Measurements from ENCODE around the gene ARHGEF19.

ARHGEF19 gene

DNA sequence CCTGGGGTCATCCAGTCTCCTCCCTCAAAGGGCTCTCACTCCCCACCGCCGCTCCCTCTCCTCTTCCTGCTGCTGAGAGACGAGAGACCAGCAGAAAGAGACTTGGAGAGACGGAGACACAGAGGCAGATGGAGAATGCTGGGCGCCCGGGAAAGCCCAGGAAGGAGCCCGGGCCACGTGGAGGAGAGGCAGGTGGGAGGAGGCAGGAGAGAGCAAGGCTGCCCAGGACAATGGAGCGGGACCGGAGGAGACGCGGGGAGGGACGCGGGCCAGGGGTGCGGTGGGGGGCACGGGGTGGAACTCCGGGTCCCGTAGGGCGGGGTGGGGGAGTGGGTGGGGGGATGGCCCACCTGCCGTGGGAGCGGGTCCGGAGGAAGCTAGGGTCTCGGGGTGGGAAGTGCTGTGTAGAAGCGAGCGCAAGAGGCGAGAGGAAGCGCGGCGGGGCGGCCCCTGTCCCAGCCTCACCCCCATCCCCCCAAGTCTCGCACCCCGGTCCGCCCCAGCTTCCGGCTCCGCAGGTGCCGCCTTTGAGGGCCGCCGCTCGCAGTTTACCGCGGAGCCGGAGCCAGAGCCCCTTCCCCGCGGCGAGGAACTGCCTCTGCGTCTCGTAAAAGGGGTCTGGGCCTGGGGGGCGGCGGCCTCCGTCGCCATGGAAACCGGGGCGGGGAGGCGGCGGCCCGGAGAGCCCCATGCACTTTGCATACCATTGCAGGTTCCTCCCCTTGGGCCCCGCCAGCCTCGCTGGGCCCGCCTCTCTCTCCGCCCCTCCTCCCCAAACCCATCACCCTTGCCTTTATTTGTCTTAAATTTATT lies 44.9 kb downstream of the ARHGEF19 start:
- no peaks in the 10 kb centered on the region for H3K9me2 ChIP-seq (replicated peaks; ENCODE audit: control insufficient read depth, low read length)
- H3K27me3 ChIP-seq (ENCODE audit: control insufficient read depth, low read length) = peaks cover 3% of the 10 kb centered on the region; the same call in 1 of the 2 replicates
- peak overlapping the region; percentile 60 for H3K4me3 ChIP-seq (ENCODE audit: low read length)
- no peak for TF ChIP-seq EZH2phosphoT487 (IDR thresholded peaks at IDR 0.05; ENCODE audit: borderline replicate concordance, low read length)
- TF ChIP-seq, protein P1, sequence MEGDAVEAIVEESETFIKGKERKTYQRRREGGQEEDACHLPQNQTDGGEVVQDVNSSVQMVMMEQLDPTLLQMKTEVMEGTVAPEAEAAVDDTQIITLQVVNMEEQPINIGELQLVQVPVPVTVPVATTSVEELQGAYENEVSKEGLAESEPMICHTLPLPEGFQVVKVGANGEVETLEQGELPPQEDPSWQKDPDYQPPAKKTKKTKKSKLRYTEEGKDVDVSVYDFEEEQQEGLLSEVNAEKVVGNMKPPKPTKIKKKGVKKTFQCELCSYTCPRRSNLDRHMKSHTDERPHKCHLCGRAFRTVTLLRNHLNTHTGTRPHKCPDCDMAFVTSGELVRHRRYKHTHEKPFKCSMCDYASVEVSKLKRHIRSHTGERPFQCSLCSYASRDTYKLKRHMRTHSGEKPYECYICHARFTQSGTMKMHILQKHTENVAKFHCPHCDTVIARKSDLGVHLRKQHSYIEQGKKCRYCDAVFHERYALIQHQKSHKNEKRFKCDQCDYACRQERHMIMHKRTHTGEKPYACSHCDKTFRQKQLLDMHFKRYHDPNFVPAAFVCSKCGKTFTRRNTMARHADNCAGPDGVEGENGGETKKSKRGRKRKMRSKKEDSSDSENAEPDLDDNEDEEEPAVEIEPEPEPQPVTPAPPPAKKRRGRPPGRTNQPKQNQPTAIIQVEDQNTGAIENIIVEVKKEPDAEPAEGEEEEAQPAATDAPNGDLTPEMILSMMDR (IDR thresholded peaks at IDR 0.05; ENCODE audit: low read depth, low read length, poor library complexity, severe bottlenecking) = no peak
- no peak overlapping the region for H3K27ac ChIP-seq (ENCODE audit: low read depth, low read length)
- H3K4me2 ChIP-seq (ENCODE audit: low read length) = peak overlapping the region; percentile 55
- no peaks in the 10 kb centered on the region for H3F3A ChIP-seq (ENCODE audit: control insufficient read depth, insufficient read depth)
- H3K79me2 ChIP-seq (ENCODE audit: control insufficient read depth, low read length) = no peaks in the 10 kb centered on the region
- H3K9me3 ChIP-seq (ENCODE audit: control insufficient read depth, insufficient read depth, low read length) = no peaks in the 10 kb centered on the region
- H4K20me1 ChIP-seq (ENCODE audit: control insufficient read depth, insufficient read depth, low read depth, low read length) = no peaks in the 10 kb centered on the region
- peaks cover 14% of the 10 kb centered on the region for H3K4me1 ChIP-seq (ENCODE audit: control insufficient read depth, low read length)
- no peaks in the 10 kb centered on the region for H3K36me3 ChIP-seq (ENCODE audit: control insufficient read depth, low read length)

DNA sequence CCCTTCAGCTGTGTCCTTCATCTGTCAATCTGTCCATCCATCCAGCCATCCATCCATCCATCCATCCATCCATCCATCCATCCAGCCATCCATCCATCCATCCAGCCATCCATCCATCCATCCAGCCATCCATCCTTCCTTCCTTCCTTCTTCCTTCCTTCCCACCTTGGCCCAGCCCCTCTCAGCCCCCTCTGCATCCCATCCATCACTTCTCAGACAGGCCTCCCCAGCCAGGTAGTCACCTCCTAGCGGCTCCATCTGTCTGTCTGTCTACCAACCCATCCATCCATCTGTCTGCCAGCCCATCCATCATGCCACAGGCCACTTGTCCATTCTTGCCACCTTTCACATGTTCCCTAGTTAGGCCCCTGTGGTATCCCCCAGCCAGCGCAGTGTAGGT lies 46.3 kb downstream of the ARHGEF19 start:
- Histone ChIP-seq H3K27ac (ENCODE audit: low read depth, low read length) (no peak overlapping the region), H3K4me1 (ENCODE audit: control insufficient read depth, low read length) (peaks cover 17% of the 10 kb centered on the region), H3K4me2 (ENCODE audit: low read length) (no peak overlapping the region)

DNA sequence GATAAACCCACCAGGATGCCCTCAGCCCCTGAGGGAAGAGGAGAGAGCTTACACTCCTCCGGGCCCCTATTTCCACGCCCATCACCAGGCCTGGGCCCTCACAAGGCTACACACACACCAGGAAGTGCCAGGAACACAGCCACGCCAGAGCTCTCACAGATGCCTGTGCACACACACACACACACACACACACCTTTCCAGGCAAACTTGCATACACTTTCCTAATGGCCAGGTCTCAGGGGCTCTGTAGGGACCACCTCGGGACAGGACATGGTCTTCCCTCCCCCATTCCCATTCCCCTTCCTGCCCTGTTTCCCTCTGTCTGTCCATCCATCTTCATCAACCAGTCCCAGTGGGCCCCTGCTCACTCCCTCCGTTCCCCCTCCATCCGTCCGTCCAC lies 46.9 kb downstream of the ARHGEF19 start:
- H3K36me3 ChIP-seq (ENCODE audit: control insufficient read depth, low read length) = no peaks in the 10 kb centered on the region
- TF ChIP-seq EZH2phosphoT487 (IDR thresholded peaks at IDR 0.05; ENCODE audit: borderline replicate concordance, low read length) = no peak
- TF ChIP-seq, protein P1 (IDR thresholded peaks at IDR 0.05; ENCODE audit: low read depth, low read length, poor library complexity, severe bottlenecking) = no peak
- H3K4me1 ChIP-seq (ENCODE audit: control insufficient read depth, low read length) = peaks cover 17% of the 10 kb centered on the region
- H3K4me3 ChIP-seq (ENCODE audit: low read length) = no peak overlapping the region
- no peak overlapping the region for H3K27ac ChIP-seq (ENCODE audit: low read depth, low read length)
- H3K9me2 ChIP-seq (replicated peaks; ENCODE audit: control insufficient read depth, low read length) = no peaks in the 10 kb centered on the region
- no peaks in the 10 kb centered on the region for H3K9me3 ChIP-seq (ENCODE audit: control insufficient read depth, insufficient read depth, low read length)
- H3K4me2 ChIP-seq (ENCODE audit: low read length) = no peak overlapping the region
- no peaks in the 10 kb centered on the region for H4K20me1 ChIP-seq (ENCODE audit: control insufficient read depth, insufficient read depth, low read depth, low read length)
- peaks cover 10% of the 10 kb centered on the region; the same call in 1 of the 2 replicates for H3K27me3 ChIP-seq (ENCODE audit: control insufficient read depth, low read length)
- H3K79me2 ChIP-seq (ENCODE audit: control insufficient read depth, low read length) = no peaks in the 10 kb centered on the region
- H3F3A ChIP-seq (ENCODE audit: control insufficient read depth, insufficient read depth) = no peaks in the 10 kb centered on the region

More for the DNA sequence above, 46.3 kb downstream of the ARHGEF19 start:
- Histone ChIP-seq H3K9me2 (replicated peaks; ENCODE audit: control insufficient read depth, low read length) (no peaks in the 10 kb centered on the region), H3K4me3 (ENCODE audit: low read length) (no peak overlapping the region), H3F3A (ENCODE audit: control insufficient read depth, insufficient read depth) (no peaks in the 10 kb centered on the region), H3K36me3 (ENCODE audit: control insufficient read depth, low read length) (no peaks in the 10 kb centered on the region), H3K9me3 (ENCODE audit: control insufficient read depth, insufficient read depth, low read length) (no peaks in the 10 kb centered on the region), H3K27me3 (ENCODE audit: control insufficient read depth, low read length) (peaks cover 10% of the 10 kb centered on the region; the same call in 1 of the 2 replicates), H3K79me2 (ENCODE audit: control insufficient read depth, low read length) (no peaks in the 10 kb centered on the region), H4K20me1 (ENCODE audit: control insufficient read depth, insufficient read depth, low read depth, low read length) (no peaks in the 10 kb centered on the region)
- TF ChIP-seq EZH2phosphoT487 (IDR thresholded peaks at IDR 0.05; ENCODE audit: borderline replicate concordance, low read length) = no peak
- TF ChIP-seq, protein P1 (IDR thresholded peaks at IDR 0.05; ENCODE audit: low read depth, low read length, poor library complexity, severe bottlenecking) = no peak

Data from DOHH2 (cell line).